ENCODE results near the gene PYCR2. TPM values are rescaled to one million over a fixed set of nuclear protein-coding genes. Genes with fewer than 3 reads are reported as not detected.
A peak's percentile ranks its signal among the peaks of the same experiment; 100 is the strongest.

The PYCR2 gene
- total and polyA plus RNA-seq, 2 experiments from 2014 or later: 45.1 to 75.9 TPM

DNA sequence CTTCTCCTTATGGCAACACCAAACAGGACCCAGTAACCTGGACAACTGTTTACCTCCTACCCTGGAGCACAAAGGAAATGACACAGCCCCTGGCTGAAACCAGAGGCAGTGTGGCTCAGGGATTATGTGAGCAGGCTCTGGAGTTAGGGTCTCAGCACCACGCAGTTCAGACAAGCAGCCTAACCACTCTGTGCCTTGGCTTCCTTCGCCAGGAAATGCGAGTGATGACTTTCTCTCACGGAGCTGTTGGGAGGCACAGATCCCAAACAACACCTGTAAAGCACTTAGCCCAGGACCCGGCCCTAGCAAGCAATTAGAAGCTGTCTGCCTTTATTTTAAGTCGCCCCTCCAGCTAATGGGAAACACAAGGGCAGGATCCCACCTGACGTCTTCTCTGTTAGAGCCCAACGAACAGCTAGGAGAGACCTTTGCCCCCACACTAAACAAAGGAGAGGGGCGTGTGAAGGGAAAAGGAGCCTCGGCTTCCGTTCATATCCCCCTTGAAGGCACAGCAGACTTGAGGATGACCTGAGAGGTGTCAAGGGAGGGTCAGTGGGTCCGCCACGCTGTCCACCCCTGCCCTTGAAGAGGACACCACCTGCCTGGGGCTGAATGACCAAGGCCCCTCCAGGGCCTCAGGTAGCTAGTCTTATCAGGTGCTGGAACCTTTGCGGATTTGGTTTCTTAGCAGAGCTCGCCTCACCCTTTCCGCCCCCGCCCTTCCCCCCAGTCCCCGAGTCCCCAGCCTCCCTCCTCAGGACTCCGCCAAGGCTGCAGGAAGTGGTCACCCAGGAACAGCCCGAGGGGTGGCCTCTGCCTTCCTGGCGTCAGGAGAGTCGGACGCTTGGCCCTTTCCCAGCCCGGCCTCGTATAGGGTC, 42.7 kb downstream of the PYCR2 start:
- peak; percentile 31 to 47 for DNase-seq (ENCODE audit: low read depth in 1 of 2, low spot score in 1 of 2)
- H3K27me3 ChIP-seq: no peaks in the 10 kb centered on the region
- H3K27ac ChIP-seq: peak overlapping the region; percentile 11
- no peaks in the 10 kb centered on the region for H3K4me1 ChIP-seq (ENCODE audit: low read depth)
- TF ChIP-seq CTCF (IDR thresholded peaks at IDR 0.05; ENCODE audit: low read depth, low read length): no peak
- H3K36me3 ChIP-seq: no peaks in the 10 kb centered on the region
- peak overlapping the region; percentile 59 for H3K4me3 ChIP-seq
- no peaks in the 10 kb centered on the region for H3K9me3 ChIP-seq (ENCODE audit: low read depth)

DNA sequence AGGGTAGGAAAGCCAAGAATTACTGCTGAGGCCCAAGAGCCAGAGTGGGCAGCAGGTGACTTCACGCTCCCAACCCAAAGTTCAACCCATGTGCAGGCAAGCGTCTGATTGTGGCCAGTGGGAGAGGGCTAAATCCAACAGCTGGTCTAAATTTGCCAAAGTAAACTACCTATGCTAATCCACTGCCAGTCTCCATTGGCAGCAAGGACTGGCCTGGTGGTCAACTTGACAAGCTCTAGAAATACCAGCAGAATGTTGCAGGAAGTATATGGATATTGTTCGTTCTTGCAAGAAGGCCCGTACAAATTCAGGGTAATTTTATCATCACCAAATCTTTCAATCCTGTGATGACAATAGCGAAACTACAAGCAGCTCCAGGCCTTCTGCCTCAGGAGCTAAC, 43.4 kb downstream of the PYCR2 start:
- Histone ChIP-seq H3K36me3 (no peaks in the 10 kb centered on the region), H3K27me3 (no peaks in the 10 kb centered on the region), H3K4me1 (ENCODE audit: low read depth) (no peaks in the 10 kb centered on the region), H3K4me3 (no peak overlapping the region), H3K9me3 (ENCODE audit: low read depth) (no peaks in the 10 kb centered on the region), H3K27ac (no peak overlapping the region)
- no peak for TF ChIP-seq CTCF (IDR thresholded peaks at IDR 0.05; ENCODE audit: low read depth, low read length)
- no peak for DNase-seq (ENCODE audit: low read depth in 1 of 2, low spot score in 1 of 2)

DNA sequence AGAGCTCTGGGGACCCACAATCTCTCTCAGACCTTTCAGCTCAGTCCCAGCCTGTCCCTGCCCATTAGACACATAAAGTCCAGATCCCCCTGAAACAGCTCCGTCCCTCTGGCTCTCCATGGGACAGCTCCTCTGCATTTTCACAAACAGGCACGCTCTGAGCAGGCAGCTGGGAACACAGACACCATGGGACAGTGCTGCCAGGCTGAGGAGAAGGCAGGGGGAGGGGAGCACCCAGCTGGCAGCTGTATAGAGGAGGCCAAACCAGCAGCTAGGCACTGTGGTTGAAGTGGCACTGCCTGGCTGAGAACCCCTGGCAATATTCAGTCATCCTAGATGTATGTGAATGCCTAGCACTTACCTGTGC, 43.8 kb downstream of the PYCR2 start:
- Histone ChIP-seq H3K36me3 (no peaks in the 10 kb centered on the region), H3K4me3 (no peak overlapping the region), H3K27ac (no peak overlapping the region), H3K9me3 (ENCODE audit: low read depth) (no peaks in the 10 kb centered on the region), H3K4me1 (ENCODE audit: low read depth) (no peaks in the 10 kb centered on the region), H3K27me3 (no peaks in the 10 kb centered on the region)
- no peak for DNase-seq (ENCODE audit: low read depth in 1 of 2, low spot score in 1 of 2)
- TF ChIP-seq CTCF (IDR thresholded peaks at IDR 0.05; ENCODE audit: low read depth, low read length): no peak

DNA sequence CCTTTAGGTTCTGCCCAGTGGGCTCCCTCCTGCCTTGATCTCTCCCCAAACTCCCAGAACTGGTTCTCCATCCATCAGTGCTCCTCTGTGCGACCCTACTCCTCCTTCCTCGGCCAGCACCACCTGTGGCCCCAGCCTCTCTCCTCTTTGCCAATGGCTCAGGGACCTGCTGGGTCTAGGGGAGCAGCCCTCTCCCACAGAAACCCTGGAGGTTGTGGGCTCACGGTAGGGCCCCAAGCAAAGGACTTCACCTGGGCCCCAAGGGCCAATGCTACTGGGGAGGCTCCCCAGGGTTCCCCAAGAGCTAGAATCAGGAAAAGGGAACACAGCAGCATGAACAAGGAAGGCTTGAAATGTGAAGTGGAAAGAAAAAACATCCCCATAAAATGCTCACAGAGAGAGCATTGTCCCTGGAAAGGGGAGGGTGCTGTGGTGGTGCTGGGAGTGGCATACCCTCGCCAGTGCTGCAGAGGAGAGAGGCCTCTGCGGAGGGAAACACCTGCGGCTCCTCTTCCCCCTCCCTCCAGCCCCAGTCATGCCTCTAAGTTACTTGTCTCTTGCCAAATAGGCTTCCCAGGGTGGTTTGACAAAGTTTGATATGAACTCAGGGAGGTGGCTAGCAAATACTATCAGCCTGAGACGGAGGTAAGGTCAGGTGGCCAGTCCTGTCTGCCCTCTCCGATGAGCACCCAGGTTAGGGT, 44.4 kb downstream of the PYCR2 start:
- H3K4me1 ChIP-seq (ENCODE audit: low read depth): no peaks in the 10 kb centered on the region

GRCh38 chr1:225878282-225878681, 45.8 kb downstream of the PYCR2 start:
- no peaks in the 10 kb centered on the region for H3K36me3 ChIP-seq
- no peak for DNase-seq (ENCODE audit: low read depth in 1 of 2, low spot score in 1 of 2)
- no peak overlapping the region for H3K4me3 ChIP-seq
- H3K27me3 ChIP-seq: no peaks in the 10 kb centered on the region
- H3K4me1 ChIP-seq (ENCODE audit: low read depth): no peaks in the 10 kb centered on the region
- TF ChIP-seq CTCF (IDR thresholded peaks at IDR 0.05; ENCODE audit: low read depth, low read length): no peak
- no peak overlapping the region for H3K27ac ChIP-seq
- no peaks in the 10 kb centered on the region for H3K9me3 ChIP-seq (ENCODE audit: low read depth)

More for the DNA sequence above, 44.4 kb downstream of the PYCR2 start:
- Histone ChIP-seq H3K27me3 (no peaks in the 10 kb centered on the region), H3K9me3 (ENCODE audit: low read depth) (no peaks in the 10 kb centered on the region), H3K36me3 (no peaks in the 10 kb centered on the region), H3K27ac (no peak overlapping the region), H3K4me3 (no peak overlapping the region)
- TF ChIP-seq CTCF (IDR thresholded peaks at IDR 0.05; ENCODE audit: low read depth, low read length): no peak
- DNase-seq (ENCODE audit: low read depth in 1 of 2, low spot score in 1 of 2): no peak
